IPS DF 4.7 (cell line): ENCODE results near the gene MYOF.
"Not testable (repeated sequence)": the region's sequence is repeated elsewhere in the genome, so short reads cannot be mapped to it uniquely, and the experiment has no call there.

Experiments used
- DNase-seq: peaks from one replicate; pipeline ENCODE4 v3.0.0-alpha.2; 2013; ENCODE audit warnings: low spot score; ENCODE audit errors: extremely low read depth

The MYOF gene

GRCh38 chr10:93299606-93300287, 182.4 kb downstream of the MYOF start:
- no peak for DNase-seq

GRCh38 chr10:93299195-93299594, 182.9 kb downstream of the MYOF start:
- no peak for DNase-seq

- DNase-seq, result no peak
These were observed 186.0 kb downstream of the MYOF start for GRCh38 chr10:93296151-93296550.

- no peak for DNase-seq
These were observed 188.1 kb downstream of the MYOF start for GRCh38 chr10:93293999-93294398.

GRCh38 chr10:93290661-93291354, 191.3 kb downstream of the MYOF start:
- DNase-seq, result no peak

- peak; percentile 88 for DNase-seq
These were observed 193.2 kb downstream of the MYOF start for GRCh38 chr10:93288679-93289634.

- DNase-seq, result no peak
These were observed 194.4 kb downstream of the MYOF start for GRCh38 chr10:93287775-93288174.

GRCh38 chr10:93284246-93284645, 197.9 kb downstream of the MYOF start:
- DNase-seq, result not testable (repeated sequence)

- DNase-seq, result no peak
These were observed 200.8 kb downstream of the MYOF start for GRCh38 chr10:93281367-93281720.

- peak; percentile 93 for DNase-seq
These were observed 201.3 kb downstream of the MYOF start for GRCh38 chr10:93280699-93281366.

- DNase-seq, result no peak
These were observed 201.9 kb downstream of the MYOF start for GRCh38 chr10:93280121-93280698.

- no peak for DNase-seq
These were observed 204.8 kb downstream of the MYOF start for GRCh38 chr10:93277360-93277759.

GRCh38 chr10:93274419-93274818, 207.7 kb downstream of the MYOF start:
- no peak for DNase-seq

GRCh38 chr10:93272884-93273675, 209.1 kb downstream of the MYOF start:
- DNase-seq, result peak; percentile 98

GRCh38 chr10:93271347-93271746, 210.8 kb downstream of the MYOF start:
- DNase-seq, result no peak

GRCh38 chr10:93269281-93269680, 212.9 kb downstream of the MYOF start:
- DNase-seq, result no peak

- no peak for DNase-seq
These were observed 214.1 kb downstream of the MYOF start for GRCh38 chr10:93268021-93268420.

- no peak for DNase-seq
These were observed 214.6 kb downstream of the MYOF start for GRCh38 chr10:93267521-93267920.

- DNase-seq, result no peak
These were observed 215.3 kb downstream of the MYOF start for GRCh38 chr10:93266858-93267257.

- no peak for DNase-seq
These were observed 220.0 kb downstream of the MYOF start for GRCh38 chr10:93261961-93262610.
